Activated T-helper 9 cell treated with anti-CD3 and anti-CD28 coated beads, Interleukin-2, amount 50 U/mL, for 16 hours (primary cell): ENCODE data around the gene RNF39.

Experiments used
- DNase-seq: peaks from one replicate; pipeline ENCODE4 v3.0.0-alpha.2; 2020; ENCODE audit warnings: low read depth

Gene RNF39

DNA sequence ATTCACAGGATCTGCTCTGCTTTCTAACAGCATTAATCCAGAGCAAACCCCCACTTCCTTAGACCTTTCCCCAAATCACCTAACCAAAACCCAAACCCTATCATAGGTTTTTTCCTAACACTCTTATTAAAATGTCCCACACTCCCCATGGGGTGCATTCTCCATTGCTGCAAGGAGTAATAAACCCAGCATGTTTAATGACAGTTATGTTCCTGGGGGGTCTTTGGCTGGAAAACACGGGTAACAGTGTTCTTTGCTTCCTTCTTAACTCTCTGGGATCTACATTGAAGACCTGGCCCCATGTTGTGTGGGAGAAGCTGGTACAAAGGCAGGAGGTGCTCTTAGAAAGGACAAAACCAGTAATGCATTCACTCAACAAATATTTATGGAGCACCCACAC is 21.3 kb upstream of the RNF39 start:
- DNase-seq, result no peak

DNA sequence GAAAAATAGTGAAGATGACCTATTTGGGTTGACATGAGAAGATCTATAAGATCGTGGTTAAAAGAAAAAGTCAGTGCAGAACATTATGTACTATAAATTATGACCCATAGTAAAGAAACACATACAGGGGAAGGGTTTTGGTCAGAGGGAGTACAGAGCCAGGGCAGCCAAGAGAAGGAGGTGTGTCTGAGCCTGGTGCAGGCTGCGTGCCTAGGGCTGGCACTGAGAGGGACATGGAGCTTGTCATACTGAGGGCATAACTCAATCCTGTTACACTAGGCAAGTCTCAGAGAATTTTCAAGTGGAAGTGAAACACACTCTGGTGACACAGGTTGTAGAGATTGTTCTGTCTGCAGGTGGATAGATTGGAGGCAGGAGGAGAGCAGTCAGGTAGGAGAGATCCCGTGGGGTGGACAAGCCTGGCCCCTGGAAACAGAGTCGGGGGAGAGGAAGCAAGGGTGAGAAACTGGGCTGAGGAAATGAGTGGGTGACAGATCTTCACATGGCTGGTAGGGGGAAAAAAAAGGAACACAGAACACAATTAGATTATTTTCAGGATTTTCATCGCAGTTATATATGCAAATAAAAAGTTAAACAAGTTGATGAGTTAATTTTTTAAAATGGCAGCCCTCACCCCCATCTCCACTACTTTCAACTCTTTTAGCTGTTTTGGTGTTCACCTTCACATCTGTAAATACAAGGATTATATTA is 18.5 kb upstream of the RNF39 start:
- DNase-seq, result no peak

- no peak for DNase-seq
These were observed 17.4 kb upstream of the RNF39 start for GRCh38 chr6:30092852-30093543.

DNA sequence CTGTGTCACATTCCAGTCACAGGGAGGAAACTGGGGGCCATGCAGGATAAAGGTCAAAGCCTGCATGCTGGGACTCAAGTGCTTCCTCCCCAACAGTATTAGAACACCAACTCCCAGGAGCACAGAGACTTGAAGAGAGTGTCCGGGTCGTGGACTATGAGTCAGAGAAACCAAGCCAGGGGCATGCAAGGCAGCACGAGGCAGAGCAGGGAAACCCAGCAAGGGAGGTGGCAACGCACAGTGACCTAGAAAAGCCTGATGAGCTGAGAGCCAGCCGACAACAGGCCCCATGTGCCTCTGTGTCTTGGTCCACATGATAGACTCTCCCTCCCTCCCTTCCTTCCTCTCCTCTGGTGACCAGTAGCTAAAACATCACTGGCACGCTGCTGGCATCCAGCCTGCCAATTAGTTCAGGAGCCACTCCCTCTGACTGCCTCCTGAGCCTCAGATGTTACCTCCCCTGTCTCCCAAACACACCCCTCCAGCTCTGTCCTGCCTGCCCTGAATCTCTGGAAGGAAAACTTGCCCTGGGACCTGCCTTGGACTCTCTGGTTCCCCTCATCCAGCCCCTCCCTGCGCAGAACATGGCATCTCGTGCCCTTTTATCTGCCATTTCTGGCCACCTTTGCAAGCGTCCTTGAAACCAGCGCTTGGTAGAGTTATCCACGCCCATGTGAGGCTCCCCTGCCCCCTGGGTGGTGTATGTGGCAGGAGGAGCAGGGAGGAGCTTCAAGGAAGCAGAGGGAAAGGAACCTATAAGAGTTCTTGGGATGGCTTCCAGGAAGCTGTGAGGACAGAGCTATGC is 16.2 kb upstream of the RNF39 start:
- DNase-seq, result no peak

DNA sequence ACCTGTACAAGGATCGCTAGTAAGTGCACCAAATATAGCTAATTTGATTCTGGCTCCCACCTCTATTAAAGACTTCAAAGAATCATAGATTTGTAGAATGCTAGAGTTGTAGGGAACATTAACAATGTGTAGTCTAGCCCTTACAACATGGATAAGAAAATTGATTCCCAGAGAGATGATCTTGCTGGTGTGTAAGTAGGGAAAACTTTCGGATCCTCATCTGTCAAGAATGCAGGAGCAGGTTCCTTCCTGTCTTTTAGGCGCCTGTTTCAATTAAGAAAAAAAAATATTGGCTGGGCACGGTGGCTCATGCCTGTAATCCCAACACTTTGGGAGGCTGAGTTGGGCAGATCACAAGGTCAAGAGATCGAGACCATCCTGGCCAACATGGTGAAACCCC is 12.3 kb upstream of the RNF39 start:
- no peak for DNase-seq

DNA sequence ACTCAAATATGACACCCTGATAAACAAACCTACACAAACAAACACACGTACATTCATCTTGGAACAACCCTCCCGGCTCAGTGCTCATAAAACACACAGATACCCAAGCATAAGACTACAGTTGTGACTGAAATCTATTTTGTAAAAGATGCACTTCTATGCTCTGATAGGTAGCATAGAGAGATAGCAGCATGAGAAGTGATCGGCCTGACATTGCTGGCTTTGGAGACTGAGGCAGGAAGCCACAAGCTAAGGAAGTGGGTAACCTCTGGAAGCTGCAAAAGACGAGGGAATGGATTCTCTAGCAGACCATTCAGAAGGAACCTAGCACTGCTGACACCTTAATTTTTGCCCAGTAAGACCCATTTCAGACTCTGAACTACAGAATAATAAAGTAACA is 1.6 kb upstream of the RNF39 start:
- DNase-seq, result no peak

DNA sequence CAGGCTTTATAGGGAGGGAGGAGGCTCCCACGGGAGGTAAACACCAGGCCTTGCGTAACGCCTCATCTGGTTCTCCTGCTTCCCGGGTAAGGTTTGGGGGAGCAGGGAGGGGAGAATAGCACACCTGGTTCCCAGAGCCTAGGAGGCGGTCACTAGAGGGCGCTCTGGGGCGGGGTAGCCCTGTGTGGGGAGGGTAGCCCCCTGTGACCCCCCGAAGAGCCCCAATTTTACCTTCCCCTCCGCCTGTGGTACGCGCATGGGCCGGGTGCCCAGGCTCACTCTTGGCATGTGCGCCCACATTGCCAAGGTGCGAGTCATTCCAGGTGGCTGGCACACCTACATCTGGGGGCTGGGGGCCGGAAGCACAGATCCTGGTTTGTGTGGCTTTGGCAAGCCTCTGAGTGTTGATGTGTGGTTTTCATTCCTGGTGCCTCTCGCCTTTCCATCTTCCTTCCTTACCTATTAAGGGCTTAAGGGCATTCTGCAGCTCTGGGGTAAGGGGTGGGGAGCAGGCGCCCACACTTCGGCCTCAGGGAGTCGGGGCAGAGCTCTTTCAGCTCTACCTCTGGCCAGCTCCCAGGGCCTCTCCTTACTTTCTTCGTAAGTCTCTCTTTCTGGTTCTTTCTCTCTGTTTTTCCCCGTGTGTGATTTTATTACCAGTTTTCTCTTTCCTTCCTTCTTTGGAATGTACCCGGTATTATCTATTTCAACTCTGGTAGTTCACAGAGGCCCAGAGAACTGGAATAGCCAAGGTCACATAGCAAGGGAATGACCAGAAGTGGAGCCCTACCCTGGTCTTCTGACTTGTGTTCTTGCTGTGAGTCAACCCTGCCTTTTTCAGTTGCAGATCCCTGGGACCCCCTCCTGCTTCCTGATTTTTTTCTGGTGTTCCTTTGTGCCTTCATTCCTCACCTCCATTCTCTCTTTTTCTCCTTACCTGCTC is 492 bp upstream of the RNF39 start:
- DNase-seq, result no peak

DNA sequence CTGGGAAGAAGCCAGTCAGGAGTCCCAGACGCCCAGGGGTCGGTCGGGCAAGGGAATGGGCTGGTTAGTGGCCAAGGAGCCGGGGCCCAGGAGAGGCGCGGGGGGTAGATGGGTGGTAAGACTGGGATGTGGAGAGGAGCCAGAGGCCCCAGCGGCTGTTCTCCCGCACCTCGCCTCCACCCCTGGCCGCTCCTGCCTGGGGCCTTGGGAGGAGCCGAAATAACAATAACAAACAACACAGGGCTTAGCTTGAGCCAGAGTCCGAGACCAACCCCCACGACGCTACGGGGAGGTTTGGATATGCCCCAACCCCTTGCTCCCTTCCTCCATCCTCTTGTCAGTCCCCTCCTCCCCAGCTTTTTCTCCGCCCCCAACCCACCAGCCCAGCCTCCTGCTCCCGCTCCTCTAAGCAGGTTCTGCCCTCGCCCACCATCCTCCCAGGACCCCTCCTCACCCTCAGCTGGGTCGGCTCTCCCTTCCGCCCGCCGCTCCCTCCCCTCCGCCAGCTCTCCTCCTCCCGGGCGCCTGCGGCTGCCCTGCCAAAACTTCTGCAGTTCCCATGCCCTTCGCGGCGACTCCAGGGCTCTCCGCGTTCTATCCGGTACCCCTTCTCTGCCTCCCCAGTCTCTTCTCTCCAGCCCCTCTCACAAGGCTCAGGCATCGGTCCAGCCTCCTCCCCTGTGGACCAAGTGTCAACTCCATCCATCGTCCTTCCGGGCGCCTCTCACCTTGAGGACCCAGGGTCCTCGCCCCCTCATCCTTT is 1.1 kb downstream of the RNF39 start:
- DNase-seq, result no peak

DNA sequence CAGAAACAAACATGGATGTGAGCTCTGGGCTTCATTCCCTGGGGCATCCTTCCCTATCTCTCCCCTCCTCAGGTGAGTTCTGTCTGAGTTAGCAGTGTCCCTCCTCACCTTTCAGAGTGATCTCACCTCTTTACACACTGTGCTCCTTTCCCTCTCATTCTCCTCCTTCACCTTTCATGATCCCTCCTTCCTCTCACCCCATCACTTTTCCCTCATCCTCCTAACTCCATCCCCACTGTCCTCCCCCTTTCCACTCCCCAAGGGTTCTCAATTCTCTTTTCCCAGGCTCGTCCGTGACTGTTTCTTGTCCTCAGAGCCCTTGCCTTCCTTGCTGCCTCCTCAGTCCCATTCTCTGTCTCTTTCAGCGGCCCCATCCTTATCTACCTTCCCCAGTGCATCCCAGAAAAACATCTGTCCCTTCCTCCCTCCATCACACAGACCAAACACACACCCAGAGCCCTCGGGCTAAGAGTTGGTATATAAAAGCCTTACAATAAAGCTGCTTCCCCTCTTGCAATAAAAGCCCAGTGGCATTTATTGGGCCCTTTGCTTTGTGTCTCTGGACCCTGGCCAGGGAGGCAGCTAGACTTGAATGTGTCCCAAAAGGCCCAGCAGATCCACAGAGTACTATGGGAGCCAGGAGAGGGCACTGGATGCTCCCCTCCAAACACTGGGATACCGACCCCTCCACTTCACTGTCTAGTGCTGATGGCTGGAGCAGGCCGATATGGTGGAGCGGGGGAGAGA is 1.9 kb downstream of the RNF39 start:
- no peak for DNase-seq

DNA sequence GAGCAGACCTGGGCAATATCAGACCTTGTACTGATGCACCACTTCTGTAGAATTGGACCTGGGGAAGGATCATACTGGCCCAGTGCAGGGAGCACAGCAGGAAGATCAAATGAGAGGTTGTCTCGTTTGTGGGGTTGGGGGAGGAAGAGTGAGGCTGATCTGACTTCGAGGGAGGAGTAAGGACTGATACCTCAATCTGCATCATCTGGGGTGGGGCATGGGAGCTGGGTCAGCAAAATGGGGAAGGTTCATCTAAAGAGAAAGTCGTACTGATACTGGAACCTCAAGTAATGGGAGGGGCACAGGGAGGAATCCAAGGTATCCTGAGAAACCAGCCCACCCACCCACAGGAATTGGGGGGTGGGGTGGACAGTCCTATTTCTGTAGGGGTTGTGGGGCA is 3.7 kb downstream of the RNF39 start:
- DNase-seq, result no peak

- DNase-seq, result no peak
These were observed 4.3 kb downstream of the RNF39 start for GRCh38 chr6:30071081-30071818.

DNA sequence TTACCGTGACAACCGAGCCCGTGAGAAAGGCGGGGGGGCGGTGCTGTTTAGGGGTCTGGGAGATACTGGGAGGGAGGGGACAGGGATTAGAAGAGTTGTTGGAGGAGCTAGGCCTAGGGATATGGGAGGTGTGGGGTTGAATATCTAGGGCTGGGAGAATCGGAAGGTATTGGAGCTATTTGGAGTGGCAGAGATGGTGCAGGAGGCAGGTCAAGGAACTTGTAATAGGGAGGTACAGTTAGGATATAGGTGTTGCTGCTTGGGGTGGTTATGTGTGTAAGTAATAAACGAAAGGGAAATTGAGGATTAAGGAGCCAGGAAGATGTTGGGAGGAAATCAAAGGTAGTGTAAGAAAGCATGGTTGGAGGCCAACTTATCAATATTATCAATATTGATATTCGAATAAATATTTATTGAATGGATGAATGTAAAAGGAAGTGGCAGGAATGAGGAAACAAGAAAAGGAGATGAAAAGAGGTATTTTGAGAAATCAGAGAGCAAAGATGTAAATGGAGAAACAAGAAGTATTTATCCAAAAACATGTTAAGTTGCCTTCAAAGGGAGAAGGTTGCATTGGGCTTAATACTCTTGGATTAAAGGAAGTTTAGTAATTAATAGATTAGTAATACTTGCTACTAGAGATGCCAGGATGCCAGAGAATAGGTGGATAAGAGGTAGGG is 8.0 kb downstream of the RNF39 start:
- no peak for DNase-seq

DNA sequence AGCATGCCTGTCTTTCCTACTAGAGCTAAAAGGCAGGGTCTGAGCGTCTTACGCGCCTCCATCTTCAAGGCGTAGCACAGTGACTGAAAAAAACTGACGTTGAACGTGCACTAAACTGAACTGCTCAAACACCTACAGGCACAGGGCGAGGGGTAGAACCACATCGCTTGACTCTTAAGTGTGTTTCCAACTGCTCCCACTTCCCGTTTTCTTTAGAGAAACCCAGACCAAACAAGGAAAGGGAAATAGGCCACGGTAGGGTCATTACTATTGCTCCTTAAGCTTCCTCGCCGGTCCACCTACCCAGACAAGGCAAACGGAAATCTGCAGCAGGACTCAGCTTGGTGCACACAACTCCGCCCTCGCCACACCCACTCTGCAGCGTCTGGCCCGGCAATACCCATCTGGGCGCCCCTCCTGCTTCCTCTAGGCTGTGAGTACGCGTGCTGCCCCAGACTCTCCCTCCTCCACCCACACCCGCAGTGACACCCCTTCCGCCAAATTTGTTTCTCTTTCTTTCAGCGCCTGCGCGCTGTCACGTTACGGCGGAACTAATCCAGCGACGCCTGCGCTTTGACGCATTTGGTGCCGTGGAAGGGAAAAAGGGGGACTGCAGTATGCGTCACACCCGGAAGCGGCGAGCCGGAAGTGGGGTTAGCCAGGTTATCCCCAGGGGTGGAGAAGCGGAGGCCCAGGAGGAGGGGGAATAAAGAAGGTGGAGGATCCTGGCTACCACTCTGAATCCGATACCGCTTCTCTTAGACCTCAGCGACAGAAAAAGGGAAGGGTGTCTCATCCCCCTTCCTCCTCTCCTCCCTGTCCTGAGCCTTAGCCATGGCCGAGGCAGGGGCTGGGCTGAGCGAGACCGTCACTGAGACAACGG is 8.8 kb downstream of the RNF39 start, which contains the start of gene PPP1R11:
Gene PPP1R11 (plus strand): TSS at position 622 of the 883 bp plus-strand sequence. CDS start 213 bp downstream, at position 835.
- DNase-seq, result peak; percentile 98

DNA sequence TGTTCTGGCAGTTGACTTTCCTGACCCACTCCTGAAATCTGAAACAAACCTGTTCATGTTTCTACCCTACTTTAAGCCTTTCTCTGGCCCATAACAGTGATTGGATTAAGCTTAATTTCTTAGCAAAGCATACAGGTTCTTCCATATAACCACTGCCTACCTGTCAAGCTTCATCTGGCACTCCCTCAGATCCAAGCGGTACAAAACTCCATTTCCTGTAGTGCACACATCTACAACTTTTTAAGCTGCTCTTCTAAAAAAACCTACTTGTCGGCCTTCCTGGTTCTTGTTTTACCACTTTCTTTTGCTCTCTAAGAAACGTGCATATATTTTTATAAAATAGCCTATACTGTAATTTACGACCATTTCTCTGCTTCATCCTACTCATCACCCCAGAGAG is 9.5 kb downstream of the RNF39 start:
- no peak for DNase-seq

- DNase-seq, result no peak
These were observed 12.3 kb downstream of the RNF39 start for GRCh38 chr6:30063315-30063714.

DNA sequence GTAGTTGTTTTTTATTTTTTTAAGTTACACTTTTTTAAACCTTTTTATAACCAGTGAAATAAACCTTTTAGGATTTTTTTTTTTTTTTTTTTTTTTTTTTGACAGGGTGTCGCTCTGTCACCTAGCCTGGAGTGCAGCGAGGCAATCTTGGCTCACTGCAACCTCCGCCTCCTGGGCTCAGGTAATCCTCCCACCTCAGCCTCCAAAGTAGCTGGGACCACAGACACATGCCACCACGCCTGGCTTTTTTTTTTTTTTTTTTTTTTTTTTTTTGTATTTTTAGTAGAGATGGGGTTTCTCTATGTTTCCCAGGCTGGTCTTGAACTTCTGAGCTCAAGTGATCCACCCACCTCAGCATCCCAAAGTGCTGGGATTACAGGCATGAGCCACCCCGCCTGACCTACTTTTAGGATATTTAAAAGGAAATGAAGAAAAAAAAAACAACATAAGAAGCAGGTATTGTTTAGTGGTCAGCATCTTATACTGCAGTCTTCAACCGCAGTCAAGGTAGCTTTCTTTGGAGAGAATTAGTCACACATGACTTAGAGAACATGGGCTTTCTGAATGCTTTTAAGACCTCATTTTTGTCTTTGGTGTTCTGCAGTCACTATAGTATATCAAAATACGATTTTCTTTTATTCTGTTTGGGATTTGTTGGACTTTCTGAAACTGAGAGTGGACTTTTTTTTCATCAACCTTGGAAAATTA is 12.9 kb downstream of the RNF39 start:
- no peak for DNase-seq

- no peak for DNase-seq
These were observed 13.6 kb downstream of the RNF39 start for GRCh38 chr6:30061858-30062458.
